SIG-M5 (cell line): ENCODE measurements around the gene TXNRD1.
"Not testable (repeated sequence)": the region's sequence is repeated elsewhere in the genome, so short reads cannot be mapped to it uniquely, and the experiment has no call there.

Experiments
- DNase-seq: peaks from one replicate; lab custom pipeline; 2025; lab: John Stamatoyannopoulos, UW

The TXNRD1 gene

DNA sequence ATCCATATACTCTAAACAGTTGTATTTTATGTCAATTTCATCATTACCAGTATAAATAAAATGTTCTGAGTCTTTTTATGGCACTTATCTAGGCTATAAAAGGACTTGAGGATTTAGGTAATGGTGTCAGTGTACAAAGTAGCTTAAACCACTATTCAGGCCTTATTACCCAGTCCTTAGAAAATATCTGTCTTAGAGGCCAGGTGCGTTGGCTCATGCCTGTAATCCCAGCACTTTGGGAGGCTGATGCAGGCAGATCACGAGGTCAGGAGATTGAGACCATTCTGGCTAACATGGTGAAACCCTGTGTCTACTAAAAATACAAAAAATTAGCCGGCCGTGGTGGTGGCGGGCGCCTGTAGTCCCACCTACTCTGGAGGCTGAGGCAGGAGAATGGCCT lies 112.7 kb downstream of the TXNRD1 start:
- not testable (repeated sequence) for DNase-seq

DNA sequence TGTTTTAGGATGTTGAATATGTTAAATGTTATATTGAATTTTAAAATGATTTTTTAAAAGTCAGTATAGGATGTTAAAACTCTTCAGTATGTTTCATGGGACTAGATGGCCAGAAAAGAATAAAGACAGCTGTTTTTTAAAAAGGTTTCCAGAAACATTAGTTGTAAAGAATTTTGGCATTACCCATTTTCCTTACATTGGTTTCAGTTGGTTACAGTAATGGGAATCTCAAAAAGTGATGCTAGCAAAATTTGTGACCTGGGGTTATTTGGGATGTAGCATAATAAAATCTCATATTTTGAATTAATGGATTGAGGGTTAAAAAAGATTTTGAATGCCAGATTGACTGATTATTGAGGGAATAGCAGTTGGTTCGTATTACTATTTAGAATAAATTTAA lies 113.2 kb downstream of the TXNRD1 start:
- no peak for DNase-seq

DNA sequence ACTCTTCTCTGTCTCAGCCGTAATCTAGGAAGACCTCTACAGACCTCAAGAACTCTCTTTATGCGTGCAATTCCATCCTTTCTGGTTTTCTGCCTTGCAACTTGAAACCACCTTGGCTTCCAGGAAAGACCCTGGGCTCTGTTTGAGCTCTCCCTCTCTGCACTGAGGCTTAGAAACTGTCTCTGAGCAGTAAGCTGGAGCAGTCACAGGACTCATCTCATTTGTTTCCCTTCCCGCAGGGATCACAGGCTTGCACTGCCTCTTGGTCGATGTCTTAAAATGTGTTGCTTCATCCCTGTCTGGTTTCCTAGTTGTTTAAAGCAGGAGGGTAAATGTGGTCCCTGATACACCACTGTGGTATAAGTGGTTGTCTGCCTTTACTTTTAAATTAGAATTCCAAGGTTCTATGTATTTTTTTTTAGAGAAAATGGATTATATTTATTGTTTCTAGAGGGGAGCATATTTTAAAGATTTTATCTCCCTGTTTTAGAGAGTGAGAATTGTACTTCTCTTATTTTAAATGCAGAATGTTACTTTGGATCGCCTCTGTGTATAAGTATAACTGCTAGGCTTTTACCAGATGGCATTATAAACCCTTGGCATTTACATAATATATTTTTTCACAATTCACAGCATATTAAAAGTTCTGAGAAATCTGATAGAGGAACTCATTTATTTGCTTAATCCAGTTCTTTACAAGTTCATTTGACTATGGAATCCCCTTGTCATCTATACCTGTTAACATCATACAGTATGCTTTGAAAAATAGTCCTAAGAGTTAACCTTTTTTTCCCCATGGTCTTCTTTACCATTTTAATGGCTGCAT lies 114.3 kb downstream of the TXNRD1 start:
- DNase-seq: no peak

DNA sequence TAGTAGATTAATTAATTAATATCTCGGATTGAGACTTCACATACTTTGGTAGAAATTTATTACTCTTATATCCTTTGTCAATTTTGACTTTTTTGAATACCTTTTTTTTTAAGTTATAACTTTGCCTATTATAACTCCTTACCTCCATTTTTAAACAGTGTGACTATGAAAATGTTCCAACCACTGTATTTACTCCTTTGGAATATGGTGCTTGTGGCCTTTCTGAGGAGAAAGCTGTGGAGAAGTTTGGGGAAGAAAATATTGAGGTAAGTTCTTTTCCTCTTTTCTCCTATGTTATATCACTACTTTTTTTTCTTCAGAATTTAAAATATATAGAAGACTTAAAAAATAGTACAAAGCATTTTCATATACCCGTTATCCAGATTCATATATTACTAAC lies 115.8 kb downstream of the TXNRD1 start:
- no peak for DNase-seq

DNA sequence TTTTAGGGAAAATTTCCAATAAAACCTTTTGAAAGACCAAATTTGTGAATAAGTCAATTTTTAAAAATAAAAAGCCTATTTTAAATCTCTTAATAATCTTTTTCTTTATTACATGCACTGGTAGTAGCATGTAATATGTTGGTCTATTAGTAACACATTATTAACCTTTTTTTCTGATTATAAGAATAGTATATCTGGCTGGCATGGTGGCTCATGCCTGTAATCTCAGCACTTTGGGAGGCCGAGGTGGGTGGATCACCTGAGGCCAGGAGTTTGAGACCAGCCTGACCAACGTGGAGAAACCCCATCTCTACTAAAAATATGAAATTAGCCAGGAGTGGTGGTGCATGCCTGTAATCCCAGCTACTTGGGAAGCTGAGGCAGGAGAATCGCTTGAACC lies 116.7 kb downstream of the TXNRD1 start:
- not testable (repeated sequence) for DNase-seq

DNA sequence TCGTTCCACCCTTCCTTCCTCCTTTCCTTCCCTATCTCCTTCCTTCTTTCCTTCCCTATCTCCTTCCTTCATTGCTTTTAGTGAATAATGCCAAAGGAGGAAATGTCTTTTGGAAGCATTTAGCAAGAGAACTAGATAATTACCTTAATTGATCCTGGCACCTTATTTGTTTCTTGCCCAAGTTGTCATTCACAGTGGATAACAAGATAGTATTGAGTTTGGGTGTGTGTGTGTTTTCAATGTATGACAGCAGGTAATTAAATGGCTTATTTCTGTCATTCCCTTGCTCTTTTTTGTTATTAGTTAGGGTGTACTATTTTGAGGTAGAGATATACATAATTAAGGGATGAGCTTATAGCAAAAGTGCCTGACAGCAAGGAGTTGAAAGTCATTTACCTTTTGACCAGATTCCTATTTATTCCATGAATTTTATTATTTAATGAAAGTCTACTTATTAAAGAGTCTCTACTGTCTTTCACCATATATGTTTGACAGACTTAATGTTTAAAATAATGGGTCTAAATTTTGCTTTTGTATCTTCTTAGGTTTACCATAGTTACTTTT lies 118.2 kb downstream of the TXNRD1 start:
- no peak for DNase-seq

DNA sequence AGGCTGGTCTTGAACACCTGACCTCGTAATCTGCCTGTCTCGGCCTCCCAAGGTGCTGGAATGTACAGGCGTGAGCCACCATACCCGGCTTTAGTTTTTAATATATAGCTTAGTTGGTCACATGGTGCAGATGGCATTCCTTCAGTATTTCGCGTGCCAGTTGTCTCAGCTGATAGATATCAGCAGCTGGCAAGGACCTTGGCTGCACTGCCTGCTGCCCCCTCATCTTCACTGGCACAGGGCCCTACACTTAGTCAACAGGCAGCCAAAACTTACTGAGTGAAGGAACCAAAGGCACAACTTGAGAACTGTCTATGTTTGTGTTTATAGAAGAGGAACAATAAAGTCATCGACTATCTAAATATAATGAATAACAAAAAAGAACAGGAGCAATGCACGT lies 119.0 kb downstream of the TXNRD1 start:
- DNase-seq: no peak

DNA sequence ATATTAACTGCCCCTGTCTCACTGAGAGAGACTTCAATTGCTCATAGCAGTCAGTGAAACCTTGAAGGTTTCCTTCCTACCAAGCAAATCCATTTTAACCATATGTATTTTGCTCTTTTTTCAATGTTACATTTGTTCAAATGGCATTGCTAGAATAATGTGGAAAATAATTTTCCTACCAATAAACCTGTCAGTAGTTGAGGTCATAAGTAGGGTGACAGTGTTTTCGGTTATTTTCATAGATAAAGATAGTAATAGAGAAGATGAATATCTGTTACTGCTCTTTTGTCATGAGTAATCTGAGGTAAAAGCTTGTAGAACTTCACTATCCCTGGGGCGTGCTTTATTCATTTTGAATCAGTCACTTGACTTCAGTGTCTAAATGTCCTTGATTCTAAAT lies 120.5 kb downstream of the TXNRD1 start:
- DNase-seq: no peak

DNA sequence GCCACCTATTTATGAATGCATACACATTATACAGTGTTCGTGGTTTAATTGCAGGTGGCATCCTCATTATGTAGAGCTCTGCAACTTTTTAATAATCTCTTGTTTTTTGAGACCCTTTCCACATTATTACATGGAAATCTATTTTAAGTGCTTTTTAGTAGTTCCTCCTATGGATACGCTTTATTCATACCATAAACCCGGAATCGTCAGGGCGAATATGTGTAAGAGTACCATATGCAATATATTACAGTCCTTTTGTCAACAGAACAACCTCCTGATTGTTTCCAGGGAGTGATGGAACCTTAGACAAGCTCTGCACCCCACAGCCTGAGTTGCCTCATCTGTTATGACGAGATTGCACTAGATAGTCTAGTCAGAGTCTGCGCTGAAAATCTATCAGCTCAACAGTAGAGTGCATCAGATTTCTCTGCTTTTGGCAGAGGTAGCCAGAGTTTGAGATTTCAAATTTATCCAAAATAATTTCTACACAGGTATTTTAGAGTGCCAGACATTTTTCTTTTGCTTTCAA lies 121.5 kb downstream of the TXNRD1 start:
- DNase-seq: no peak

DNA sequence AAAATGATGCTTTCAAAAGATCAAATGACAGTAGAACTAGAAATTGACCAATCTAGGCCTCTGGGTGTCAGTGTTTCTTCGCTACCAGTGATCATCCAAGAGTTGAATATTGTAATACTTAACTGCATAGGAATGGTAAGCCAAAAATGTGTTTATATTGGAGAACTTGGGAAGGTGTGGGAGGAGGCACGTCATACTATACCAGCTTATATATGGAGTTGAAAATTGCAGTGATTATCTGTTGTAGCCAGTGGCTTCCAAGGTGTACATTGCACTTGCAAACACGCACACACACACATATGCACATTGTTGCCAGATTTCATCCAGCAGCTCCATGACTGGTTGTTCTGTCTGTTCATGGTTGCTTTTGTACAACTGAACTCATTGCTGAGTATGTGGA lies 124.1 kb downstream of the TXNRD1 start:
- DNase-seq: no peak

DNA sequence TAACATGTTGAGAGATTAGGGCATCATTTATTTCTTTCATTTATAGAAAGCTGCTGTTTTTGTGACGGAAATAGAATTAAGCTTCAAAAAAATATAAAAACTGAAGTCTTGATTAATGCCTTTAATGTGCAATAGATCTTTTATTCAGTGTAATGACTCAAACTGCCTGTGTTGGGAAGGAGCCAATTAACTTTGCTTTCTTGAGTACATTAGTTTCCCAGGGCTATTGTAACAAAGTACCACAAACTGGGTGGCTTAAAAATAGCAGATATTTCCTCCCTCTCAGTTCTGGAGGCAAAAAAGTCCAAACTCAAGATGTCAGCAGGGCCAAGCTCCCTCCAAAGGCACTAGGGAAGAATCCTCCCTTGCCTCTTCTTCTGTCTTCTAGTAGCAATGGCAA lies 124.6 kb downstream of the TXNRD1 start:
- no peak for DNase-seq

DNA sequence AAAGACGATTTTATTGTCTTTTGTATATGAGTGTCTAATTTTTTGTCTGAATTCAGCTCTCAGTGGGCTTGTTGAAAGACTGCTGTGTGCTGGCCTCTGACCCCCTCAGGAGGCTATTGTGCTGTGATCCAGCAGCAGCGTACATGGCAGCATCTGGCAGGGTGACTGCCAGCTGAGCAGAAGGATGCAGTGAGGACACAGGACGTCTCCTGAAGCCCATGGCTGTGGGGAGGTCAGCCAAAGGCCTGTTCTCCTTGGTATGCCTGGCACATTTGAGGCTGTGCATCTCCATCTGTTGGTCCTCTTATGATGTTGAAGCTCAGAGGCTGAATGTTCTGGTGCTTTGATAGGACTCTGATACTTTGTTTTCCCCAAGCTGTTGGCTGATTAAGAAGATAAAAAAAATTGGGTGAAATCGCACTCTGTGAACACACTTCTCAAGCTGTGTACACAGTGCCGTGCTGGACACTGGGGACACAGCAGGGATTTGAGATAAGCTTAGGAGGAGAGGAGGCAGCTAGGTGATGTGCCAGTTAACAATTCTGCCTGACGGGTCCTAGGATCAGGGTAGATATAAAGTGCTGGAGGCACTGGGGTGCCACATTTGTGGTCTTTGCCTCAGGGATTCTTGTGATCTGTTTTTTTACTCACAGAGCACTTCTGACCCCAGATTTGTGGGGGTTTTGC lies 125.5 kb downstream of the TXNRD1 start:
- DNase-seq: no peak

DNA sequence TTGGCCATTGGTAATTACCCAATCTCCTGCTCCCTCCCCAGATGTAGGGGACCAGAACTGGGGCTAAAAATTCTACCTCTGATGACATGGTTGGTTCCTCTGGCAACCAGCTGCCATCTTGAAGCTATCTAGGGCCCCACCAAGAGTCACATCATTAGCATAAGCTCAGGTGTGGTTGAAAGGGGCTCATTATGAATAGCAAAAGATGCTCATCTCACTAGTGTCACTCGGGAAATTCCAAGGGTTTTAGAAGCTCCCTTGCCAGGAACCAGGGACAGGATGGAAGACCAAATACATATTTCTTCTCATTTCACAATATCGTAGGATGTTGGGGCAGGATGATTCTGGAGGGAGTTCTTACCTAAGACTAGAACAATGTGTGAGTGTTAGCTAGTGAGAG lies 126.6 kb downstream of the TXNRD1 start:
- DNase-seq: no peak

DNA sequence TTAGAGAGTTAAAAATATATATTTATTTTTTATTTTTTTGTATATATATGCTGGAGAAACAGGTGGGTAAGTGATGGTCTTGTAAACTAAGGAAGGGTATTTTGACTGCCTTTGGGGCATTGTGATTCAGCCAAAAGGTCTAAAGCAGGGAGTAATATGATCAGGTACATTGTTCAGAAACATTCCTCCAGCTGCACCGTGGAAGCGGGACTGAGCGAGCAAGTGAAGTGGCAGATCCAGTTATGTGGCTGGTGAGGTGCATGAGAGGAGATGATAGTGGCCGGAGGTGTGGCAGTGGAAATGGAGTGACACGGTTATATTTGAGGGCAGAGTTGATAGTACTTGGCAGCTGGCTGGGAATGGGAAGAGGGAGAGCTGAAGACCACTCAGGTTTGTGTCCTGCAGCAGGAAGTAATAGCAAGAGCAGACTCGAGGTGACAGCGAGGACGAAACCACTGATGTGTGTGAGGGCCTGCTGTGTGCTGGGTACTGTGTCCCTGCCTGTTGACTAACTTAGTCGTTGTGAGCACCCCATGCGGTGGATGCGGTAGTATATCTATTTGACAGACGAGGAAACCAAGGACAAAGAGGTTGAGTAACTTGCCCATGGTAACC lies 127.2 kb downstream of the TXNRD1 start:
- DNase-seq: no peak

DNA sequence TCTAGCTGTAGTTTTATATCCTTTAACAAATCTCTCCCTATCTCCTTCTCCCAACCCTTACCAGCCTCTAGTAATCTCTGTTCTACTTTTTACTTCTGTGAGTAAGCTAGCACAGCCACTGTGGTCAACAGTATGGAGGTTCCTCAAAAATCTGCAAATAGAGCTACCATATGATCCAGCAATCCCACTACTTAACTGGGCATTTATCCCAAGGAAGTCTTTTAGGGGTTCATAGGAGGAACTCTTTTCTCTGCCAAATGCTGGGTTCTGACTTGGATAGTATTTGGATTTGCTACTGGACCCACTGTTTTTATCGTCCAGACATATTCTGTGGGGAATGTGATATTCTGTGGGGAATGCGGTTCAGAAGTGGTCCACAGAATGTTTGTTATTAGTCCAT lies 129.1 kb downstream of the TXNRD1 start:
- no peak for DNase-seq

DNA sequence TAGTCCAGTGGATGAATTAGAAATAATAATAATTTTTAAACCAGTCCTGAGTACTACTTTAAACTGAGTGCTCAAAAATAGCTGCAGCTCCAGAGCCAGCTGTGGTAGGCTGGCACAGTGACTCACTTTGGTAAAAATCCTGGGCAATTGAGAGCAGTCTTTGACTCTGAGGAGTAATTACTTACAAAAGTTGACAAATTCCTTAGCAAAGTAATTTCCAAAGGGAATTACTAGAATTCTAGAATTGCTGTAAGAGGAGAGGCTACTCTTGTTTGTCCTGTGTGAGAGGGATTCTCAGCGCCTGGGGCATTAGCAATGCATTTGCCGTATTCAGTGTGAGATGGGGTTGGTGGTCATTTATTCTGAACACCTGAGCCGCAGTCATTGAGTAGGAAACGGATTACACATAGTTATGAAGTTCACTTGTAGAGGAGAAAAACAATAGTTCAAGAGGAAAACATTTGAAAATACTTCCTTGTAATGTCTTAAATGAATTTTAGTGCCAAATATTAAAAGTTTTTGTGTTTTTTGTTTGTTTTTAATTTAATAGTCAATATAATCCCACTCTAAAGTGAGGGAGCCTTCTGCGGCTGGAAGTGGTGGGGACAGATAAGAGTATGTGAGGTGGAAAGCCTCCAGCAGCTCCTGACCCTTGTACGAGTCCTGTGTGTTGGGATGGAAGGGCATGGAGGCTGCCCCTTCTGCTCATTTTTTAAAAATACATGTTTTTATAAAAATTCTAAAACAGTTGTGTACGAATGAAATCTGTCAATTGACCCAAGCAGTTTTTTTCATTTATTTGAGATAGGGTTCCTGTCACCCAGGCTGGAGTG lies 129.9 kb downstream of the TXNRD1 start:
- DNase-seq: no peak

DNA sequence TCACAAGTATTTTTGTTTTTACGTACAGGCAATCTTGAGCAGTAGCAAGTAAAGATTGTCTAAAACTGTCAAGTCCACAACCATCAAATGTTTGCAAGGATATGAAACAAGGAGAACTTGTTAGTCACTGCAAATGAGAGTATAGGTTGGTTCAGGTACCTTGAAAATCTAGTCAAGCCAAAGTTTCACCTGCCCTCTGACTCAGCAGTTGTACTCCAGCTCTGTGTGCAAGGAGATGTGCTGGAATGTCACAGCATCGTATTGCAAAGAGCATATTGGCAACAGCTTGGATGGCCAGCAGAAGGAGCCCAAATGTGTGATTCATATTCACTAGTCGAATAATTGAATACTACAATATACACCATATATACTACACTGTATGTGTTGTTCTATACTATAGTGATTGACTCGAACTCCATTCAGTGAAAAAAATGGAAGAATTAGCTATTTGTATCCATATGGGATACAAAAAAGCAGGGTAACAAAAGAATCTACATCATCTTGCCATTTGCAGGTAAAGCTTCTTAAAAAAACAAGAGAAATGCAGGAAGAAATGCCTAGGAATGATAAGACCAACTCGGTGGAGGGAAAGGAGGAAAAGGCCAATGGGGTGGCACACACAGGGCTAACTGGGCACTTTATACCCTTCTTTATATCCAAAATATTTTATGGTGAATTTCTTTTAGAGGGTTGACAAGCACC lies 131.9 kb downstream of the TXNRD1 start:
- no peak for DNase-seq

DNA sequence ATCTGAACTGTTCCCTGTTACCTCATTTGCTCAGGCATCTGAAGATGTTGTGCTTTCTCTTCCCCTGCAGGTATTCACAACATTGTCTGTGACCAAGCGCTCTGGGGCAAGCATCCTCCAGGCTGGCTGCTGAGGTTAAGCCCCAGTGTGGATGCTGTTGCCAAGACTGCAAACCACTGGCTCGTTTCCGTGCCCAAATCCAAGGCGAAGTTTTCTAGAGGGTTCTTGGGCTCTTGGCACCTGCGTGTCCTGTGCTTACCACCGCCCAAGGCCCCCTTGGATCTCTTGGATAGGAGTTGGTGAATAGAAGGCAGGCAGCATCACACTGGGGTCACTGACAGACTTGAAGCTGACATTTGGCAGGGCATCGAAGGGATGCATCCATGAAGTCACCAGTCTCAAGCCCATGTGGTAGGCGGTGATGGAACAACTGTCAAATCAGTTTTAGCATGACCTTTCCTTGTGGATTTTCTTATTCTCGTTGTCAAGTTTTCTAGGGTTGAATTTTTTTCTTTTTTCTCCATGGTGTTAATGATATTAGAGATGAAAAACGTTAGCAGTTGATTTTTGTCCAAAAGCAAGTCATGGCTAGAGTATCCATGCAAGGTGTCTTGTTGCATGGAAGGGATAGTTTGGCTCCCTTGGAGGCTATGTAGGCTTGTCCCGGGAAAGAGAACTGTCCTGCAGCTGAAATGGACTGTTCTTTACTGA lies 132.9 kb downstream of the TXNRD1 start:
- no peak for DNase-seq

DNA sequence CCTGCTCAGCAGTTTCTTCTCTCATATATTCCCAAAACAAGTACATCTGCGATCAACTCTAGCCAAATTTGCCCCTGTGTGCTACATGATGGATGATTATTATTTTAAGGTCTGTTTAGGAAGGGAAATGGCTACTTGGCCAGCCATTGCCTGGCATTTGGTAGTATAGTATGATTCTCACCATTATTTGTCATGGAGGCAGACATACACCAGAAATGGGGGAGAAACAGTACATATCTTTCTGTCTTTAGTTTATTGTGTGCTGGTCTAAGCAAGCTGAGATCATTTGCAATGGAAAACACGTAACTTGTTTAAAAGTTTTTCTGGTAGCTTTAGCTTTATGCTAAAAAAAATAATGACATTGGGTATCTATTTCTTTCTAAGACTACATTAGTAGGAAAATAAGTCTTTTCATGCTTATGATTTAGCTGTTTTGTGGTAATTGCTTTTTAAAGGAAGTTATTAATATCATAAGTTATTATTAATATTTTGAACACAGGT lies 133.5 kb downstream of the TXNRD1 start:
- DNase-seq: no peak
